ENCODE results near the gene APP.
"Not testable (repeated sequence)": the region's sequence is repeated elsewhere in the genome, so short reads cannot be mapped to it uniquely, and the experiment has no call there.

The APP gene

GRCh38 chr21:26028183-26028582, 142.4 kb downstream of the APP start:
- TF ChIP-seq, protein P1, sequence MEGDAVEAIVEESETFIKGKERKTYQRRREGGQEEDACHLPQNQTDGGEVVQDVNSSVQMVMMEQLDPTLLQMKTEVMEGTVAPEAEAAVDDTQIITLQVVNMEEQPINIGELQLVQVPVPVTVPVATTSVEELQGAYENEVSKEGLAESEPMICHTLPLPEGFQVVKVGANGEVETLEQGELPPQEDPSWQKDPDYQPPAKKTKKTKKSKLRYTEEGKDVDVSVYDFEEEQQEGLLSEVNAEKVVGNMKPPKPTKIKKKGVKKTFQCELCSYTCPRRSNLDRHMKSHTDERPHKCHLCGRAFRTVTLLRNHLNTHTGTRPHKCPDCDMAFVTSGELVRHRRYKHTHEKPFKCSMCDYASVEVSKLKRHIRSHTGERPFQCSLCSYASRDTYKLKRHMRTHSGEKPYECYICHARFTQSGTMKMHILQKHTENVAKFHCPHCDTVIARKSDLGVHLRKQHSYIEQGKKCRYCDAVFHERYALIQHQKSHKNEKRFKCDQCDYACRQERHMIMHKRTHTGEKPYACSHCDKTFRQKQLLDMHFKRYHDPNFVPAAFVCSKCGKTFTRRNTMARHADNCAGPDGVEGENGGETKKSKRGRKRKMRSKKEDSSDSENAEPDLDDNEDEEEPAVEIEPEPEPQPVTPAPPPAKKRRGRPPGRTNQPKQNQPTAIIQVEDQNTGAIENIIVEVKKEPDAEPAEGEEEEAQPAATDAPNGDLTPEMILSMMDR (IDR thresholded peaks at IDR 0.05; ENCODE audit: low read depth, low read length) = no peak
- DNase-seq (ENCODE audit: low read depth, low spot score) = no peak
- in situ Hi-C loops (cut with HindIII; ENCODE audit: low sequenced_read_pairs) = no loop called here
- no peak overlapping the region for H3K4me3 ChIP-seq (ENCODE audit: low read depth, low read length)

GRCh38 chr21:26027696-26028095, 142.9 kb downstream of the APP start:
- no peak for DNase-seq (ENCODE audit: low read depth, low spot score)
- no peak overlapping the region for H3K4me3 ChIP-seq (ENCODE audit: low read depth, low read length)
- TF ChIP-seq, protein P1 (IDR thresholded peaks at IDR 0.05; ENCODE audit: low read depth, low read length) = no peak
- in situ Hi-C loops (cut with HindIII; ENCODE audit: low sequenced_read_pairs) = no loop called here

DNA sequence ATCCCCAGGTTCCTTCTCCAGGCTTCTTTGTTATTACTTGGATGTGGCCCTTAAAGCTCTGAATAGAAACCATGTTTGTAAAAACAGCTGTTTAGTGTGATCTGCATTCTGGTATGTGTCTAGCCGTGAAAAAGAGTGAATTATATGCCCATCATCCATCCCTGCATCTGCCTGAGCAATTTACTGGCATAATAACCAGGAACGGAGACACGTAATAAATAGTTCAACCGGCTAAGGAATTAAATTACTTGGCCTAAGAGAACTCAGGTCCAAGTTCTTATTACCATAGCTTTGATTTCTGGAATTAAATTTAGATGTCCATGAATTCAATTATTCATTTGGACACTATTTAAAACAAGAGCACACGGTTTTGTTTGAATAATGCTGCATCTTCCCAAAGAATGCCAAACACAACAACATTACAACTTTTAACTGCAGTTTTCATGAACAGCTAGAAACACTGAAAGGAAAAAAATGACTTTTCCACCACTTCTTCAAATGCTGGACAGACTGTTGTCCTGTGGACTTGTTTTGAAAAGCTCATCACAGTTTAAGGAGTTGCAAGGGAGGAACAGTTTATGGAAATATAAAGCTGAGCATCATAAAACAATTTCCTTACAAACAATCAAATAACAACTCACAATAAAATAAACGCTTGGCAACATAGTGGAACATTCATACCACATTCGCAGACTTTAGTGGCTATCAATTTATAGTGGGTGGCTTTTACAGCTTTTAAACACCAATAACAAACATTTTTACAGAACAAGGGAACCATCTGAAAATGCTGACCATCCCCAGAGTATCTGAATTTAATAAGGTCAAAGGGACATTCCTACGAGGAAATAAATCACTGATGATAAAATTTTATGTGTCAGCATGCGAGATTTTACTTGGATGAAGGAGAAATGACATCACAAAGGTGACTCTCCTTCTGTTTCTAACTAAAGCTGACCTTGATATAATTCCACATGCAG, 144.7 kb downstream of the APP start:
- no peak for DNase-seq (ENCODE audit: low read depth, low spot score)
- no peak overlapping the region for H3K4me3 ChIP-seq (ENCODE audit: low read depth, low read length)
- TF ChIP-seq, protein P1 (IDR thresholded peaks at IDR 0.05; ENCODE audit: low read depth, low read length) = no peak
- in situ Hi-C loops (cut with HindIII; ENCODE audit: low sequenced_read_pairs) = no loop called here

DNA sequence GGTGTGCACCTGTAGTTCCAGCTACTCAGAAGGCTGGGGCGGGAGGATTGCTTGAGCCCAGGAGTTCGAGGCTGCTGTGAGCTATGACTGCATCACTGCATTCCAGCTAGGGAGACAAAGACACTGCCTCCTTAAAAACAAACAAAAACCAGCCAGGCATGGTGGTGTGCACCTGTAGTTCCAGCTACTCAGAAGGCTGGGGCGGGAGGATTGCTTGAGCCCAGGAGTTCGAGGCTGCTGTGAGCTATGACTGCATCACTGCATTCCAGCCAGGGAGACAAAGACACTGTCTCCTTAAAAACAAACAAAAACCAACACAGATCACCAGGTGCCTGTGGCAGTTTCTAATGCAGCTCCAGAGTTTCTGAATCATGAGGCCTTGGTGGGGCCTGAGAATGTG, 147.2 kb downstream of the APP start:
- DNase-seq (ENCODE audit: low read depth, low spot score); H3K4me3 ChIP-seq (ENCODE audit: low read depth, low read length); in situ Hi-C loops (cut with HindIII; ENCODE audit: low sequenced_read_pairs): not testable (repeated sequence)

DNA sequence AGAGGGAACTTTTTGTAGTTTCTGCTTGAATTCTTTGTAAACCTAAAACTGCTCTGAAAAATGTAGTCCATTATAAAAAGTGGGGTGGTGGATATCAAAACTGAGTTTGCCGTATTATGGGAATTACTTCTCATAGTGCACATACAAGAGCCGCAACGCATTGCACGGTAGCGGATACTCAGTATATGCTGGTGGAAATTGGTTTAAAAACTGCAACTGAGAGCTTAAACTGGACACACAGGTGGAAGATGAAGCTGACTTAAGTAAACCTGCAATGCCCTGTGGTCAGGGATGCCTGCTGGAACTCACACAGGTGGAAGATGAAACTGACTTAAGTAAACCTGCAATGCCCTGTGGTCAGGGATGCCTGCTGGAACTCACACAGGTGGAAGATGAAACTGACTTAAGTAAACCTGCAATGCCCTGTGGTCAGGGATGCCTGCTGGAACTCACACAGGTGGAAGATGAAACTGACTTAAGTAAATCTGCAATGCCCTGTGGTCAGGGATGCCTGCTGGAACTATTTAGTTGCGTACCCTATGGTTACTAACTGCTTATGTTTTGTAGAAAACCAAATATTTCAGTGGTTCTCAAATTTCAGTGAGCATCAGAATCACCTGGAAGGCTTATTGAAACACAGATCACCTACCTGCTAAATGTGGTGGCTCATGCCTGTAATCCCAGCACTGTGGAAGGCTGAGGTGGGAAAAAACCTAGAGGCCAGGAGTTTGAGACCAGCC, 147.8 kb downstream of the APP start:
- H3K4me3 ChIP-seq (ENCODE audit: low read depth, low read length); in situ Hi-C loops (cut with HindIII; ENCODE audit: low sequenced_read_pairs); DNase-seq (ENCODE audit: low read depth, low spot score): not testable (repeated sequence)

GRCh38 chr21:26020510-26020909, 150.1 kb downstream of the APP start:
- H3K4me3 ChIP-seq (ENCODE audit: low read depth, low read length) = no peak overlapping the region
- TF ChIP-seq, protein P1 (IDR thresholded peaks at IDR 0.05; ENCODE audit: low read depth, low read length) = no peak
- in situ Hi-C loops (cut with HindIII; ENCODE audit: low sequenced_read_pairs) = no loop called here
- DNase-seq (ENCODE audit: low read depth, low spot score) = no peak

GRCh38 chr21:26020081-26020480, 150.5 kb downstream of the APP start:
- TF ChIP-seq, protein P1 (IDR thresholded peaks at IDR 0.05; ENCODE audit: low read depth, low read length) = no peak
- DNase-seq (ENCODE audit: low read depth, low spot score) = no peak
- H3K4me3 ChIP-seq (ENCODE audit: low read depth, low read length) = no peak overlapping the region
- in situ Hi-C loops (cut with HindIII; ENCODE audit: low sequenced_read_pairs) = no loop called here

All from astrocyte of the spinal cord (primary cell).